Caco-2 (cell line): ENCODE results near the gene CFAP141. TPM values are rescaled to one million over a fixed set of nuclear protein-coding genes. Genes with fewer than 3 reads are reported as not detected.

Source experiments
- BruUV-seq: library from RNA; stranded (reverse); fragments of 400-500 nt; replicated peaks from 2 replicates; lab custom pipeline; 2021; lab: Mats Ljungman, UMichigan
- CTCF ChIA-PET: fragments of 300-600 bp; sonication (Branson Sonifier 250); formaldehyde crosslinking; loops from one replicate; lab custom pipeline; 2022; ENCODE audit warnings: antibody characterized with exemption; lab: Charles Lee
- POLR2A ChIA-PET: fragments of 300-600 bp; sonication (Branson Sonifier 250); formaldehyde crosslinking; loops from one replicate; lab custom pipeline; 2022; ENCODE audit warnings: antibody characterized with exemption; lab: Charles Lee
- DNase-seq, 2 experiments: peaks; one replicate each; pipeline versions ENCODE4 v3.0.0 to v3.0.0-alpha.2; 2020 to 2022
- H3K27me3 ChIP-seq: replicated peaks from 2 replicates; pipeline ENCODE4 v1.6.0; 2011; ENCODE audit warnings: low read length; ENCODE audit not compliant: control insufficient read depth, insufficient read depth
- H3K36me3 ChIP-seq: 2 replicates; pipeline ENCODE4 v1.5.1; 2011; ENCODE audit warnings: low read length; ENCODE audit not compliant: control insufficient read depth, insufficient read depth
- H3K4me1 ChIP-seq: fragments of 250-450 bp; sonication (Bioruptor Pico); 2 replicates; pipeline ENCODE4 v1.5.1; 2020; ENCODE audit warnings: mild to moderate bottlenecking
- H3K4me3 ChIP-seq: 2 replicates; pipeline ENCODE4 v1.5.1; 2011; ENCODE audit warnings: low read depth, mild to moderate bottlenecking, control low read depth, low read length
- H3K9me3 ChIP-seq: fragments of 250-450 bp; sonication (Bioruptor Pico); 2 replicates; pipeline ENCODE4 v1.5.1; 2020; ENCODE audit warnings: mild to moderate bottlenecking, moderate library complexity
- H3K27ac Mint-ChIP-seq: one replicate; pipeline ENCODE4 v1.8.0; 2022; ENCODE audit warnings: mixed read lengths; ENCODE audit not compliant: unreplicated experiment
- H3K27me3 Mint-ChIP-seq: one replicate; pipeline ENCODE4 v1.8.0; 2022; ENCODE audit warnings: mixed read lengths; ENCODE audit not compliant: insufficient read depth, unreplicated experiment
- H3K36me3 Mint-ChIP-seq: one replicate; pipeline ENCODE4 v1.8.0; 2022; ENCODE audit warnings: mild to moderate bottlenecking, mixed read lengths; ENCODE audit not compliant: insufficient read depth, unreplicated experiment
- H3K4me1 Mint-ChIP-seq: one replicate; pipeline ENCODE4 v1.8.0; 2022; ENCODE audit warnings: low read depth, mixed read lengths; ENCODE audit not compliant: unreplicated experiment
- H3K4me3 Mint-ChIP-seq: one replicate; pipeline ENCODE4 v1.8.0; 2022; ENCODE audit warnings: mild to moderate bottlenecking, moderate library complexity, mixed read lengths; ENCODE audit not compliant: unreplicated experiment
- H3K9me3 Mint-ChIP-seq: one replicate; pipeline ENCODE4 v1.8.0; 2022; ENCODE audit warnings: mixed read lengths; ENCODE audit not compliant: unreplicated experiment
- CTCF ChIP-seq, 2 experiments: fragments of 200-600 bp in 1 of 2; IDR thresholded peaks; 1 replicate in 1 of 2; 2 replicates in 1 of 2; pipeline versions ENCODE4 v1.5.1 to v1.8.0; 2011 to 2022; ENCODE audit warnings: antibody characterized with exemption in 1 of 2, control low read depth in 1 of 2, inconsistent platforms in 1 of 2, low read depth in 1 of 2, low read length in 1 of 2, mild to moderate bottlenecking in 1 of 2, moderate library complexity in 1 of 2; ENCODE audit not compliant: insufficient read depth in 1 of 2, severe bottlenecking in 1 of 2, unreplicated experiment in 1 of 2
- intact Hi-C: fragments of 100-400 bp; cut with micrococcal nuclease; formaldehyde crosslinking; loops from one replicate; pipeline ENCODE4 v1.10.0; 2022; ENCODE audit not compliant: unreplicated experiment
- total RNA-seq: library from RNA; stranded (reverse); gene quantifications from 2 replicates; pipeline ENCODE4 v1.2.3, GENCODE V29; 2022

The CFAP141 gene
- total RNA-seq, 1 experiment from 2014 or later, result not detected

GRCh38 chr1:154181944-154182343 is 24.2 kb downstream of the CFAP141 start:
- Mint-ChIP-seq H3K27ac (peak overlapping the region; percentile 96), H3K9me3 (no peaks in the 10 kb centered on the region), H3K36me3 (peaks cover 69% of the 10 kb centered on the region), H3K27me3 (no peaks in the 10 kb centered on the region), H3K4me3 (peak overlapping the region; percentile 92), H3K4me1 (peaks cover 56% of the 10 kb centered on the region)
- TSS peak; percentile 28 for BruUV-seq
- Histone ChIP-seq H3K9me3 (no peaks in the 10 kb centered on the region), H3K4me1 (peaks cover 59% of the 10 kb centered on the region), H3K27me3 (no peaks in the 10 kb centered on the region), H3K36me3 (peaks cover 3% of the 10 kb centered on the region; the same call in 1 of the 2 replicates), H3K4me3 (peak overlapping the region; percentile 70)
- CTCF ChIA-PET, result no interaction called here
- TF ChIP-seq CTCF (IDR thresholded peaks at IDR 0.05; ENCODE audit: insufficient read depth in 1 of 2, low read depth in 1 of 2, low read length in 1 of 2, severe bottlenecking in 1 of 2, unreplicated experiment in 1 of 2), result no peak
- POLR2A ChIA-PET, result interaction anchor here (0.9 kb wide), 1 partner anchor 192 kb away, joined by 6 read pairs; the partner anchor contains the start of gene RPS27
- intact Hi-C loops, result loop anchor here (1.0 kb wide), 1 partner anchor 181 kb away; no protein-coding TSS in a partner anchor
- no peak for DNase-seq

- peaks cover 84% of the 10 kb centered on the region for H3K36me3 Mint-ChIP-seq
- no TSS peak for BruUV-seq
- H3K4me3 Mint-ChIP-seq, result peak overlapping the region; percentile 92
- Histone ChIP-seq H3K36me3 (peaks cover 3% of the 10 kb centered on the region; the same call in 1 of the 2 replicates), H3K27me3 (no peaks in the 10 kb centered on the region), H3K4me1 (peaks cover 46% of the 10 kb centered on the region), H3K4me3 (peak overlapping the region; percentile 12; the same call in 1 of the 2 replicates), H3K9me3 (no peaks in the 10 kb centered on the region)
- no peak for TF ChIP-seq CTCF (IDR thresholded peaks at IDR 0.05; ENCODE audit: insufficient read depth in 1 of 2, low read depth in 1 of 2, low read length in 1 of 2, severe bottlenecking in 1 of 2, unreplicated experiment in 1 of 2)
- ChIA-PET POLR2A (interaction anchor here (0.6 to 1.3 kb wide), 4 partner anchors 10 to 183 kb away, joined by 3 to 7 read pairs (median 4); partner anchors contain the start of gene UBAP2L), CTCF (interaction anchor here (0.5 to 1.0 kb wide), 3 partner anchors 19 to 155 kb away, joined by 3 read pairs; no protein-coding TSS in a partner anchor)
- peaks cover 44% of the 10 kb centered on the region for H3K4me1 Mint-ChIP-seq
- intact Hi-C loops, result no loop called here
- peak overlapping the region; percentile 96 for H3K27ac Mint-ChIP-seq
- H3K27me3 Mint-ChIP-seq, result no peaks in the 10 kb centered on the region
- peak; percentile 83 to 89 for DNase-seq
- no peaks in the 10 kb centered on the region for H3K9me3 Mint-ChIP-seq
Measured at GRCh38 chr1:154179946-154180687, 26.0 kb downstream of the CFAP141 start.
